Measurements from ENCODE around the gene ARGLU1.

DNA sequence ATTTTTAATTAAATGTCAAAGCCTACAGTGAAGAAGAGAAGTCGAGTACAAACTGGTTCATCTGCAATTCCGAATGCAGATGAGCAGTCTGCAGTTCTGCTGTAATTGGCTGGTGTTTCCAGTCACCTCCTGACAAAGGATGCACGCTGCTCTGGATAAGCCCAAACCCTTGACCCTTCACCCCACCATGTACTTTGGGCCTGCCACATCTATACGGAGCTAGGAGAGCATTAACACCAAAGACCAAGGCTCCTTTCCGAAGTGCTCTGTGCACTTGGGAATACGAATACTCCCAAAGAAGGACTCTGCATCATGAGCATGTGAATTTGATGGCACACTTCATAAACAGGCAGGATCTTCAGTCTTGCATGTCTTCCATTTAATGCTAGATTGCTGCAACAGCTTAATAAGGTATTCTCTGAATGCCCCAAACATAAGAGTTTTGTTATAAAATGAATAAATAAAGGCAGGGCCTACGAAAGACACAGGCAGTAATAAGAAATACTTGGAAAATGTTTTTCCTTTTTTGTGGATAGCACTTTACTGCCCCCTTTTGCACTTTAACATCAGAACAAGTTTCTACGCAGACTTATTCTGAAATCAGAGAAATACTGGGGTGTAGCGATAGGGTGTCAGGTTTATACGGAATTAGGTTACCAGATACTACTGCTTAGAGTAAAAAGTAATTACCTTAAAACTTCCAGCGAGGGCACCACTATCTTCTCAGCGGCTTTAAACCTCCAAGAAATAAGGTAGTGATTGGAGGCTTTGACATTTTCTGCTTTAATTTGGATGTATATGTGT is 47.5 kb downstream of the ARGLU1 start:
- TF ChIP-seq EZH2 (IDR thresholded peaks at IDR 0.05; ENCODE audit: insufficient read depth, low read length) = no peak
- TF ChIP-seq, protein P1, sequence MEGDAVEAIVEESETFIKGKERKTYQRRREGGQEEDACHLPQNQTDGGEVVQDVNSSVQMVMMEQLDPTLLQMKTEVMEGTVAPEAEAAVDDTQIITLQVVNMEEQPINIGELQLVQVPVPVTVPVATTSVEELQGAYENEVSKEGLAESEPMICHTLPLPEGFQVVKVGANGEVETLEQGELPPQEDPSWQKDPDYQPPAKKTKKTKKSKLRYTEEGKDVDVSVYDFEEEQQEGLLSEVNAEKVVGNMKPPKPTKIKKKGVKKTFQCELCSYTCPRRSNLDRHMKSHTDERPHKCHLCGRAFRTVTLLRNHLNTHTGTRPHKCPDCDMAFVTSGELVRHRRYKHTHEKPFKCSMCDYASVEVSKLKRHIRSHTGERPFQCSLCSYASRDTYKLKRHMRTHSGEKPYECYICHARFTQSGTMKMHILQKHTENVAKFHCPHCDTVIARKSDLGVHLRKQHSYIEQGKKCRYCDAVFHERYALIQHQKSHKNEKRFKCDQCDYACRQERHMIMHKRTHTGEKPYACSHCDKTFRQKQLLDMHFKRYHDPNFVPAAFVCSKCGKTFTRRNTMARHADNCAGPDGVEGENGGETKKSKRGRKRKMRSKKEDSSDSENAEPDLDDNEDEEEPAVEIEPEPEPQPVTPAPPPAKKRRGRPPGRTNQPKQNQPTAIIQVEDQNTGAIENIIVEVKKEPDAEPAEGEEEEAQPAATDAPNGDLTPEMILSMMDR (IDR thresholded peaks at IDR 0.05; ENCODE audit: insufficient read depth, low read depth, low read length) = peak; percentile 41
